Fibroblast of skin of right quadriceps (primary cell): ENCODE results near the gene PTPRN2.

ENCODE experiments used
- DNase-seq: peaks from one replicate; pipeline ENCODE4 v3.0.0-alpha.2; 2013

Gene PTPRN2

GRCh38 chr7:157555944-157556641 is 1031.5 kb downstream of the PTPRN2 start:
- no peak for DNase-seq

GRCh38 chr7:157555313-157555712 is 1032.3 kb downstream of the PTPRN2 start:
- no peak for DNase-seq

- no peak for DNase-seq
Observed at GRCh38 chr7:157554393-157555238, 1033.0 kb downstream of the PTPRN2 start.

- DNase-seq, result no peak
Observed at GRCh38 chr7:157553256-157553655, 1034.4 kb downstream of the PTPRN2 start.

GRCh38 chr7:157552295-157552993 is 1035.2 kb downstream of the PTPRN2 start:
- no peak for DNase-seq

GRCh38 chr7:157551325-157552070 is 1036.1 kb downstream of the PTPRN2 start:
- DNase-seq, result no peak

- DNase-seq, result no peak
Observed at GRCh38 chr7:157550300-157551275, 1037.0 kb downstream of the PTPRN2 start.

- no peak for DNase-seq
Observed at GRCh38 chr7:157549612-157550299, 1037.9 kb downstream of the PTPRN2 start.

GRCh38 chr7:157548691-157549303 is 1038.8 kb downstream of the PTPRN2 start:
- no peak for DNase-seq

- no peak for DNase-seq
Observed at GRCh38 chr7:157547611-157548010, 1040.0 kb downstream of the PTPRN2 start.

- no peak for DNase-seq
Observed at GRCh38 chr7:157547102-157547501, 1040.5 kb downstream of the PTPRN2 start.

- no peak for DNase-seq
Observed at GRCh38 chr7:157545681-157546060, 1042.0 kb downstream of the PTPRN2 start.

- DNase-seq, result no peak
Observed at GRCh38 chr7:157544980-157545680, 1042.5 kb downstream of the PTPRN2 start.

- DNase-seq, result no peak
Observed at GRCh38 chr7:157544226-157544625, 1043.4 kb downstream of the PTPRN2 start.

- no peak for DNase-seq
Observed at GRCh38 chr7:157543791-157544190, 1043.8 kb downstream of the PTPRN2 start.

GRCh38 chr7:157543276-157543675 is 1044.3 kb downstream of the PTPRN2 start:
- no peak for DNase-seq

GRCh38 chr7:157542068-157543021 is 1045.3 kb downstream of the PTPRN2 start:
- no peak for DNase-seq

- no peak for DNase-seq
Observed at GRCh38 chr7:157541295-157542067, 1046.1 kb downstream of the PTPRN2 start.
